Activated CD4-positive, alpha-beta memory T cell treated with anti-CD3 and anti-CD28 coated beads, Interleukin-2, amount 10 ng/mL, durations not matched to agents 7 days and 5 days (primary cell): ENCODE data around the gene TRIO. TPM values are rescaled to one million over a fixed set of nuclear protein-coding genes. Genes with fewer than 3 reads are reported as not detected.

Source experiments
- CTCF ChIA-PET: fragments of 350-600 bp; sonication (Branson Sonifier 250); formaldehyde crosslinking; loops from one replicate; lab custom pipeline; 2021; ENCODE audit warnings: antibody characterized with exemption, inconsistent platforms; lab: Charles Lee
- POLR2A ChIA-PET: fragments of 350-600 bp; sonication (Branson Sonifier 250); formaldehyde crosslinking; loops from one replicate; lab custom pipeline; 2021; ENCODE audit warnings: antibody characterized with exemption; lab: Charles Lee
- DNase-seq: peaks from one replicate; pipeline ENCODE4 v3.0.0-alpha.2; 2020
- H3K27ac Mint-ChIP-seq: one replicate; pipeline ENCODE4 v1.8.0; 2021; ENCODE audit warnings: mild to moderate bottlenecking, mixed read lengths
- H3K27me3 Mint-ChIP-seq: one replicate; pipeline ENCODE4 v1.8.0; 2021; ENCODE audit warnings: mixed read lengths
- H3K36me3 Mint-ChIP-seq: one replicate; pipeline ENCODE4 v1.8.0; 2021; ENCODE audit warnings: low read depth, mixed read lengths
- H3K4me1 Mint-ChIP-seq: one replicate; pipeline ENCODE4 v1.8.0; 2021; ENCODE audit warnings: mixed read lengths
- H3K4me3 Mint-ChIP-seq: one replicate; pipeline ENCODE4 v1.8.0; 2021; ENCODE audit warnings: mild to moderate bottlenecking, mixed read lengths
- H3K9me3 Mint-ChIP-seq: one replicate; pipeline ENCODE4 v1.8.0; 2021; ENCODE audit warnings: mixed read lengths
- total RNA-seq, 2 experiments: library from RNA; stranded (reverse); gene quantifications; one replicate each; pipeline ENCODE4 v1.2.3, GENCODE V29; 2021

Gene TRIO
- total RNA-seq, 2 experiments from 2014 or later, result 8.1 to 8.3 TPM

DNA sequence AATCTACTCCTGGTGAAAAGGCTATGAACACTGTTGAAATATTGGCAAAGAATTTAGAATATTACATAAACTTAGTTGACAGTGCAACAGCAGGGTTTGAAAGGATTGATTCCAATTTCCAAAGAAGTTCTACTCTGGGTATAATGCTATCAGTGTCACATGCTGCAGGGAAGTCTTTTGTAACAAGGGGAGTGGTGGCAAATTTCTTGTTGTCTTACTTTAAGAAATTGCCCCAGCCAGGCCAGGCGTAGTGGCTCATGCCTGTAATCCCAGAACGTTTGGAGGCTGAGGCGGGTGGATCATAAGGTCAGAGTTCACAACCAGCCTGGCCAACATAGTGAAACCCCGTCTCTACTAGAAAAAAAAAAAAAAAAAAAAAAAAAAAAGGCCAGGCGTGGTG is 352.2 kb downstream of the TRIO start:
- Mint-ChIP-seq H3K4me1 (no peaks in the 10 kb centered on the region), H3K4me3 (no peak overlapping the region), H3K27ac (no peak overlapping the region), H3K9me3 (no peaks in the 10 kb centered on the region), H3K27me3 (no peaks in the 10 kb centered on the region), H3K36me3 (no peaks in the 10 kb centered on the region)
- DNase-seq, result no peak
- POLR2A ChIA-PET, result no interaction called here
- CTCF ChIA-PET, result interaction anchor here (0.7 kb wide), 2 partner anchors 39 to 173 kb away, joined by 3 to 4 read pairs; no protein-coding TSS in a partner anchor

GRCh38 chr5:14497311-14497710 is 354.2 kb downstream of the TRIO start:
- Mint-ChIP-seq H3K36me3 (no peaks in the 10 kb centered on the region), H3K4me3 (no peak overlapping the region), H3K27me3 (no peaks in the 10 kb centered on the region), H3K9me3 (no peaks in the 10 kb centered on the region), H3K4me1 (no peaks in the 10 kb centered on the region), H3K27ac (no peak overlapping the region)
- no peak for DNase-seq
- ChIA-PET CTCF (no interaction called here), POLR2A (no interaction called here)

DNA sequence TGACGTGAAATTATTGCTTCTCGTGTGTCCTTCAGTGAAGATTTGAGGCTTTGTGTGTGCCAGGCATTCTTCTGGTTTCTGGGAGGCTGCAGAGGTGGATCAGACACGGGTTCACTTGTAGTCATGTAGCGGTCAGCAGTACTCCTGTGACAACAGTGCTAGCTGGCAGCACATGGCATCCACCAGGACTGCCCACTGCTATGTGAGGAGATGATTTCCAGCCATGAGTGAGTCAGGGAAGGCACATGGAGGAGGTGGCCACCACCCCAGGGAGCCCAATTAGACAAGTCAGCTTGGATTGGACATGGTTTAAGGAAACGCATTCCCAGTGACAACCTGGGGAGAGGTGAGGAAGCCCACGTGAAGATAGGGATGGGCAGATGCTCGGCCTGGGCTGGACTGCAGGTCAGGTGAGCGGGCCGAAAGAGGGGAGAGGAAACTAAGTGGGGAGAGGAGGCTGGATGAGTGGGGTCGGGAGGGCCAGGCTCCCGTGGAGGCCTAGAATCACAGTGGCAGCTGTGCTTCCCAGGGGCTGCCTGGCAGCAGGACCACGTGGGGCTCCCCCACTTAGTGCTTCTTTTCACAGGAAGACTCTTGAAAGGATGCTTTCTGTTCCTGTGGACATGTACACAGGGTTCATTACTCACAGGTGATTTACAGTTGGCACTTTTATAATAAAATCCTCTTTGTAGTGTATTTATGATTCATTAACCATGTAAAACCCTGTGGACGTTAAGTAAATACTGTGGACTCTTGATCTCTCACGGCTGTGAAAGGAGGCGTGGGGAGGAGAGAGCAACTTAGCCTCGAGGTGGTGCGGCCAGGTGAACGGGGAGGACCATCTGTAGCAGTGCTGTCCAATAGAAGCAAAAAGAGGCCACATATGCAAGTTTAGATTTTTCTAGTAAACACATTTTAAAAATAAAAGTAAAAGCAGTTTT is 358.5 kb downstream of the TRIO start:
- Mint-ChIP-seq H3K27me3 (no peaks in the 10 kb centered on the region), H3K4me3 (no peak overlapping the region), H3K9me3 (no peaks in the 10 kb centered on the region), H3K27ac (no peak overlapping the region), H3K4me1 (no peaks in the 10 kb centered on the region), H3K36me3 (no peaks in the 10 kb centered on the region)
- no peak for DNase-seq
- CTCF ChIA-PET, result interaction anchor here (0.8 to 0.9 kb wide), 2 partner anchors 140 to 147 kb away, joined by 3 to 4 read pairs; no protein-coding TSS in a partner anchor
- POLR2A ChIA-PET, result no interaction called here

GRCh38 chr5:14502294-14502690 is 359.1 kb downstream of the TRIO start:
- no peak overlapping the region for H3K4me3 Mint-ChIP-seq
- DNase-seq, result no peak
- H3K27me3 Mint-ChIP-seq, result no peaks in the 10 kb centered on the region
- no peaks in the 10 kb centered on the region for H3K36me3 Mint-ChIP-seq
- CTCF ChIA-PET, result interaction anchor here (0.8 to 0.9 kb wide), 2 partner anchors 139 to 146 kb away, joined by 3 to 4 read pairs; no protein-coding TSS in a partner anchor
- H3K4me1 Mint-ChIP-seq, result no peaks in the 10 kb centered on the region
- POLR2A ChIA-PET, result no interaction called here
- no peak overlapping the region for H3K27ac Mint-ChIP-seq
- H3K9me3 Mint-ChIP-seq, result no peaks in the 10 kb centered on the region

- Mint-ChIP-seq H3K36me3 (no peaks in the 10 kb centered on the region), H3K4me1 (no peaks in the 10 kb centered on the region), H3K27me3 (no peaks in the 10 kb centered on the region), H3K9me3 (no peaks in the 10 kb centered on the region), H3K4me3 (no peak overlapping the region), H3K27ac (no peak overlapping the region)
- POLR2A ChIA-PET, result no interaction called here
- CTCF ChIA-PET, result interaction anchor here (0.9 kb wide), 1 partner anchor 138 kb away, joined by 4 read pairs; no protein-coding TSS in a partner anchor
- DNase-seq, result no peak
Observed at GRCh38 chr5:14503017-14503680, 360.0 kb downstream of the TRIO start.

GRCh38 chr5:14503681-14504331 is 360.7 kb downstream of the TRIO start:
- ChIA-PET CTCF (no interaction called here), POLR2A (no interaction called here)
- Mint-ChIP-seq H3K27ac (no peak overlapping the region), H3K4me3 (no peak overlapping the region), H3K4me1 (no peaks in the 10 kb centered on the region), H3K9me3 (no peaks in the 10 kb centered on the region), H3K36me3 (no peaks in the 10 kb centered on the region), H3K27me3 (no peaks in the 10 kb centered on the region)
- no peak for DNase-seq

- ChIA-PET POLR2A (no interaction called here), CTCF (no interaction called here)
- Mint-ChIP-seq H3K27ac (no peak overlapping the region), H3K4me1 (no peaks in the 10 kb centered on the region), H3K27me3 (no peaks in the 10 kb centered on the region), H3K4me3 (no peak overlapping the region), H3K9me3 (no peaks in the 10 kb centered on the region), H3K36me3 (no peaks in the 10 kb centered on the region)
- DNase-seq, result no peak
Observed at GRCh38 chr5:14504332-14504727, 361.2 kb downstream of the TRIO start.

GRCh38 chr5:14504816-14505215 is 361.7 kb downstream of the TRIO start:
- H3K4me3 Mint-ChIP-seq, result no peak overlapping the region

DNA sequence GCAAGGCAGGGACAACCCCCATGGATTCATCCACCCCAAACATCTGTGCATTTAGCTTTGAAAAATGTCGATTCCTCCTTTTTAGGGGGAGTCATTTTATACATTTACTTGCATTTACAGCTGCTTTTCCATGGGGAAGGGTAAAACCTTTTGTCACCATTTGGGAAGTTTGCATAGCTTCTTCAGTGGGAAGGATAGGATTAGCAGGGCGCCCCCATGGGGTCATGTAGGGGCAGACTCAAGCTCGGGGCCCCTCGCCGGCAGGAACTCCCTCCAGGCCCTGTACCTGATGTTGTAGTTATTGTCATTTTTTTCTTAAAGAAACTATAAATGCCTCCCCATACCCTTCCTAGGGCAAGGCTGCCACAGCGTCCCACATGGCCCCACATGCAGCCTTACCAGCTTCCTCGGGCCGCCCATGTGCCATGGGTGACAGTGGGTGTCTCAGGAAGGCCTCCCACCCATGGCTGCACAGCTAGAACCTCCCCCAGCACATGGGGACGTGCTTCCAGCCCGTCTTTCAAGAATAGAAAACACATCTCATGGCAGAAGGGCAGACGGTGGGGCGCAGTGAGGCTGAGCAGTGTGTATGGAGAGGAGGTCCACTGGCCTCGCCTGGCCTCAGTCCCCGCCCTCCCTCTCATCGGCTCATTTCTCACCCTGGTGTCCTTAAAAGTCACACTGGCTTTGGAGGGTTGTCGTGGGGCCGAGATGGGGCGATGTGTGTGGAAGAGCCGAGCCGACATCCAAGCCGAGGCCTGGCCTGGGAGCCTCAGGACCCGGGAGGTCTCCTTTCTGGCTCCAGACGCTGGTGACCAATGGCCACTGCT is 362.4 kb downstream of the TRIO start:
- Mint-ChIP-seq H3K27ac (no peak overlapping the region), H3K4me1 (no peaks in the 10 kb centered on the region), H3K9me3 (no peaks in the 10 kb centered on the region), H3K36me3 (no peaks in the 10 kb centered on the region), H3K4me3 (no peak overlapping the region), H3K27me3 (no peaks in the 10 kb centered on the region)
- DNase-seq, result no peak
- ChIA-PET CTCF (no interaction called here), POLR2A (no interaction called here)

More at GRCh38 chr5:14504816-14505215, 361.7 kb downstream of the TRIO start:
- Mint-ChIP-seq H3K36me3 (no peaks in the 10 kb centered on the region), H3K9me3 (no peaks in the 10 kb centered on the region), H3K4me1 (no peaks in the 10 kb centered on the region), H3K27me3 (no peaks in the 10 kb centered on the region), H3K27ac (no peak overlapping the region)
- DNase-seq, result no peak
- ChIA-PET CTCF (no interaction called here), POLR2A (no interaction called here)

GRCh38 chr5:14506140-14506538 is 363.0 kb downstream of the TRIO start:
- Mint-ChIP-seq H3K36me3 (no peaks in the 10 kb centered on the region), H3K27ac (no peak overlapping the region), H3K9me3 (no peaks in the 10 kb centered on the region), H3K4me1 (no peaks in the 10 kb centered on the region), H3K27me3 (no peaks in the 10 kb centered on the region), H3K4me3 (no peak overlapping the region)
- DNase-seq, result no peak
- ChIA-PET POLR2A (no interaction called here), CTCF (no interaction called here)

GRCh38 chr5:14506661-14507060 is 363.5 kb downstream of the TRIO start:
- Mint-ChIP-seq H3K4me1 (no peaks in the 10 kb centered on the region), H3K27me3 (no peaks in the 10 kb centered on the region), H3K9me3 (no peaks in the 10 kb centered on the region), H3K4me3 (no peak overlapping the region), H3K27ac (no peak overlapping the region), H3K36me3 (no peaks in the 10 kb centered on the region)
- DNase-seq, result no peak
- ChIA-PET POLR2A (no interaction called here), CTCF (no interaction called here)

DNA sequence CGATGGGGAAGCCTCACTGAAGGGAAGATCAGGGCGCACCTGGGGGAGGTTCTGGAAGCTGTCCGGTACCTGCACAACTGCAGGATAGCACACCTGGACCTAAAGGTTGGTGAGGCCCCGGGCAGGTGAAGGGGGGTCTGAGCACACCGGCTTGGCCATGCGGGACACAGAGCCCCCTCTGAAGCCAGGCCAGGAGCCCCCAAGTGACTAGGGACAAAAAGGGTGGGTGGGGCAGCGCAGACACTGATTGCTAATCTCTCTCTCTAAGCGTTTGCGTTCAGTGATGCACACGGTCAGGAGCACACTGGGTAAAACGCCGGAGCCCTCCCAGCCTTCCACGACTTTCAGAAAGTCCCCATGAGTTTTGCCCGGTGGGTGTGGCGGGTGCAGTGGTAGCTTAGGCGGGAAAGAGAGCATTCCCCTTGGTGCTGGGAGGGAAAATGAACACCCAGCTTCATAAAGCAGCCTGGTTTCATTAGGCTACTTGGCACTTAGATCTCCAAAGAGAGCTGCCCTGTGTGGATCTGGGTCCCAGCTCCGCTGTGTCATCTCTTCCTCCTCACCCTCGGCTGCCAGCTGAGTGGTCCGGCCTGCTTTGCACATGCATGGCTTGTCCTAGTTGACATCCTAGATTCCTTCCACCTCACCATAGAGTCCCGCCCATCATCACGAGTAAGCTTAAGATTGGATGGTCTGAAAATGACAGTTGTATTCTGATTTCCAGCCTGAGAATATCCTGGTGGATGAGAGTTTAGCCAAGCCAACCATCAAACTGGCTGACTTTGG is 364.2 kb downstream of the TRIO start:
- Mint-ChIP-seq H3K36me3 (no peaks in the 10 kb centered on the region), H3K4me3 (no peak overlapping the region), H3K27ac (no peak overlapping the region), H3K9me3 (no peaks in the 10 kb centered on the region), H3K4me1 (no peaks in the 10 kb centered on the region), H3K27me3 (no peaks in the 10 kb centered on the region)
- CTCF ChIA-PET, result interaction anchor here (1.1 kb wide), 1 partner anchor 141 kb away, joined by 3 read pairs; no protein-coding TSS in a partner anchor
- POLR2A ChIA-PET, result no interaction called here
- no peak for DNase-seq
